ENCODE data around the gene KRTAP4-11.
"Not testable (repeated sequence)": the region's sequence is repeated elsewhere in the genome, so short reads cannot be mapped to it uniquely, and the experiment has no call there.

Gene KRTAP4-11

GRCh38 chr17:41084100-41084856, 33.9 kb downstream of the KRTAP4-11 start, which contains the start of gene KRTAP4-7:
TSS of gene KRTAP4-7 (plus strand) at chr17:41084150. CDS start at chr17:41084207, 57 bp downstream.
- H3K4me1 Mint-ChIP-seq (ENCODE audit: low read depth); H3K4me3 Mint-ChIP-seq; H3K27me3 Mint-ChIP-seq (ENCODE audit: low read depth); DNase-seq (ENCODE audit: low spot score); H3K36me3 Mint-ChIP-seq (ENCODE audit: low read depth); H3K27ac Mint-ChIP-seq; H3K9me3 Mint-ChIP-seq: not testable (repeated sequence)

- not testable (repeated sequence) for DNase-seq (ENCODE audit: low spot score)
Measured at GRCh38 chr17:41083427-41083826, 34.7 kb downstream of the KRTAP4-11 start.

GRCh38 chr17:41082626-41083025, 35.5 kb downstream of the KRTAP4-11 start:
- Mint-ChIP-seq H3K4me1 (ENCODE audit: low read depth) (no peaks in the 10 kb centered on the region), H3K36me3 (ENCODE audit: low read depth) (no peaks in the 10 kb centered on the region), H3K27me3 (ENCODE audit: low read depth) (peaks cover 8% of the 10 kb centered on the region), H3K4me3 (no peak overlapping the region), H3K9me3 (no peaks in the 10 kb centered on the region), H3K27ac (no peak overlapping the region)
- no peak for DNase-seq (ENCODE audit: low spot score)

More at GRCh38 chr17:41083427-41083826, 34.7 kb downstream of the KRTAP4-11 start:
- H3K36me3 Mint-ChIP-seq (ENCODE audit: low read depth); H3K27ac Mint-ChIP-seq; H3K4me1 Mint-ChIP-seq (ENCODE audit: low read depth); H3K4me3 Mint-ChIP-seq; H3K9me3 Mint-ChIP-seq; H3K27me3 Mint-ChIP-seq (ENCODE audit: low read depth): not testable (repeated sequence)

- Mint-ChIP-seq H3K36me3 (ENCODE audit: low read depth) (no peaks in the 10 kb centered on the region), H3K9me3 (no peaks in the 10 kb centered on the region), H3K4me3 (no peak overlapping the region), H3K27ac (no peak overlapping the region), H3K27me3 (ENCODE audit: low read depth) (peaks cover 11% of the 10 kb centered on the region), H3K4me1 (ENCODE audit: low read depth) (no peaks in the 10 kb centered on the region)
- DNase-seq (ENCODE audit: low spot score): no peak
Measured at GRCh38 chr17:41076788-41077187, 41.4 kb downstream of the KRTAP4-11 start.

GRCh38 chr17:41073676-41074075, 44.5 kb downstream of the KRTAP4-11 start:
- Mint-ChIP-seq H3K27ac (no peak overlapping the region), H3K36me3 (ENCODE audit: low read depth) (no peaks in the 10 kb centered on the region), H3K9me3 (no peaks in the 10 kb centered on the region), H3K4me3 (no peak overlapping the region), H3K4me1 (ENCODE audit: low read depth) (no peaks in the 10 kb centered on the region), H3K27me3 (ENCODE audit: low read depth) (peaks cover 11% of the 10 kb centered on the region)
- DNase-seq (ENCODE audit: low spot score): no peak

GRCh38 chr17:41071606-41072360, 46.4 kb downstream of the KRTAP4-11 start:
- no peak overlapping the region for H3K27ac Mint-ChIP-seq
- H3K4me3 Mint-ChIP-seq: no peak overlapping the region
- no peaks in the 10 kb centered on the region for H3K9me3 Mint-ChIP-seq
- no peaks in the 10 kb centered on the region for H3K36me3 Mint-ChIP-seq (ENCODE audit: low read depth)
- no peak for DNase-seq (ENCODE audit: low spot score)
- H3K4me1 Mint-ChIP-seq (ENCODE audit: low read depth): no peaks in the 10 kb centered on the region
- H3K27me3 Mint-ChIP-seq (ENCODE audit: low read depth): peaks cover 9% of the 10 kb centered on the region

GRCh38 chr17:41069031-41069430, 49.1 kb downstream of the KRTAP4-11 start:
- H3K27me3 Mint-ChIP-seq (ENCODE audit: low read depth): peaks cover 2% of the 10 kb centered on the region
- no peaks in the 10 kb centered on the region for H3K36me3 Mint-ChIP-seq (ENCODE audit: low read depth)
- H3K4me1 Mint-ChIP-seq (ENCODE audit: low read depth): no peaks in the 10 kb centered on the region
- DNase-seq (ENCODE audit: low spot score): no peak
- no peak overlapping the region for H3K27ac Mint-ChIP-seq
- no peaks in the 10 kb centered on the region for H3K9me3 Mint-ChIP-seq
- H3K4me3 Mint-ChIP-seq: no peak overlapping the region

GRCh38 chr17:41067281-41067680, 50.9 kb downstream of the KRTAP4-11 start:
- H3K9me3 Mint-ChIP-seq: no peaks in the 10 kb centered on the region
- no peak overlapping the region for H3K4me3 Mint-ChIP-seq
- H3K36me3 Mint-ChIP-seq (ENCODE audit: low read depth): no peaks in the 10 kb centered on the region
- no peak for DNase-seq (ENCODE audit: low spot score)
- H3K27me3 Mint-ChIP-seq (ENCODE audit: low read depth): peaks cover 2% of the 10 kb centered on the region
- H3K4me1 Mint-ChIP-seq (ENCODE audit: low read depth): no peaks in the 10 kb centered on the region
- H3K27ac Mint-ChIP-seq: no peak overlapping the region

Measured in T-helper 2 cell treated with Interferon-gamma antibody and Interleukin-4, amounts not matched to agents 5 μg/mL and 100 μg/mL, for 36 hours (primary cell).